GM19193 (cell line): ENCODE results near the gene CTDNEP1.

ENCODE experiments used
- POLR2A ChIP-seq: IDR thresholded peaks from 4 replicates; pipeline ENCODE4 v1.6.1; 2011; ENCODE audit not compliant: insufficient read depth, insufficient read length; ENCODE audit errors: extremely low read depth

CTDNEP1 gene

DNA sequence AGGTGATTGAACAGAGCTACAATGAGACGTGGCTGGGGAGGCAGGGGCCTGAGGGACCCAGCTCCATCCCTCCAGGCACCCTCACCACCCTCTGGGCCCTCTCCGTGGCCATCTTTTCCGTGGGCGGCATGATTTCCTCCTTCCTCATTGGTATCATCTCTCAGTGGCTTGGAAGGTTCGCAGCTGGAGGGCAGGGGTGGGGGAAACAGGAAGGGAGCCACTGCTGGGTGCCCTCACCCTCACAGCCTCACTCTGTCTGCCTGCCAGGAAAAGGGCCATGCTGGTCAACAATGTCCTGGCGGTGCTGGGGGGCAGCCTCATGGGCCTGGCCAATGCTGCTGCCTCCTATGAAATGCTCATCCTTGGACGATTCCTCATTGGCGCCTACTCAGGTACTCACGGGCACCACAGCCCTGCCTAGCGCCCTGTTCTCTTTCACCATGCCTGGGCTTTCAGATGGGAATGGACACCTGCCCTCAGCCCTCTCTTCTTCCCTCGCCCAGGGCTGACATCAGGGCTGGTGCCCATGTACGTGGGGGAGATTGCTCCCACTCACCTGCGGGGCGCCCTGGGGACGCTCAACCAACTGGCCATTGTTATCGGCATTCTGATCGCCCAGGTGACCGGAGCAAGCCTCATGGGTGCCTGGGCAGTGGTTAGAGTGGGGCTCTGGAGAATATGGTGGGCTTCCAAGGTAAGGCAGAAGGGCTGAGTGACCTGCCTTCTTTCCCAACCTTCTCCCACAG lies 32.1 kb upstream of the CTDNEP1 start:
- no peak for TF ChIP-seq POLR2A

DNA sequence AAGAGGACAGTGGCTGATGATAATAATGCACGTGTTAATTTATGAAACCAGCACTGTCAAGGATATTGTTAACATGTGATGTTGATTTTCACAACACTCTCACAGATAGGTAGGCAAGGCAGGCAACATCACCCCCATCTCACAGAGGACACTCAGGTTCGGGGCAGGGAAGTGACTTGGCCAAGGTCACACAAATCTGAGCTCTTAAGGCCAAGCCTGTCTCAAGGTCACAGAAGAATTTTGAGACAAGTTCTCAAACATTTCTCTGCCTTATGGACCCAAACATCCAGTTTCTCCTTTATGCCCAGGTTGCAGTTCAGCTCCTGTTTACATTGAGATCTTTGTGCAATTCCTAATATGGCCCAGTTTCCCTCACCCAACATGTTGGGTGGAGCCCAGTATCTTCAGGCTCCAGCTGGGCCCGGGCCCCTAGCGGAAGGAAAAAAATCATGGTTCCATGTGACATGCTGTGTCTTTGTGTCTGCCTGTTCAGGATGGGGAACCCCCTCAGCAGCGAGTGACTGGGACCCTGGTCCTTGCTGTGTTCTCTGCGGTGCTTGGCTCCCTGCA lies 31.3 kb upstream of the CTDNEP1 start:
- no peak for TF ChIP-seq POLR2A

- TF ChIP-seq POLR2A: no peak
Measured at GRCh38 chr17:7281953-7282751, 30.6 kb upstream of the CTDNEP1 start.

GRCh38 chr17:7281074-7281952 lies 29.8 kb upstream of the CTDNEP1 start, which contains the start of gene SLC2A4:
SLC2A4 (plus strand) TSS chr17:7281718; CDS start chr17:7281935, 217 bp downstream.
- peak; percentile 8 for TF ChIP-seq POLR2A

- TF ChIP-seq POLR2A: peak; percentile 7
Measured at GRCh38 chr17:7280519-7281073, 29.1 kb upstream of the CTDNEP1 start.

DNA sequence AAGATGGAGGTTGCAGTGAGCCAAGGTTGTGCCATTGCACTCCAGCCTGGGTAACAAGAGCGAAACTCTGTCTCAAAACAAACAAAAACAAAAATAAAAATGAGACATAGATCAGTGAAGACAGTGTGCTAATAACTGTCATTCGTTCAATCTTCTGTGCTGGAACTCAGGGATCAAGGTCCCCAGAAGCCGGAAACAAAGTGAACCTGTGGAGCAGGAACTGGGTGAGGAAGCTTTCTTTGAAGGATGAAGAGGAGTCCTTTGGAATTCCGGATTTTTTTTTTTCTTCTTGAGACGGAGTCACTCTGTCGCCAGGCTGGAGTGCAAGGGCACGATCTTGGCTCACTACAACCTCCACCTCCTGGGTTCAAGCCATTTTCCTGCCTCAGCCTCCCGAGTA lies 27.9 kb upstream of the CTDNEP1 start:
- no peak for TF ChIP-seq POLR2A

DNA sequence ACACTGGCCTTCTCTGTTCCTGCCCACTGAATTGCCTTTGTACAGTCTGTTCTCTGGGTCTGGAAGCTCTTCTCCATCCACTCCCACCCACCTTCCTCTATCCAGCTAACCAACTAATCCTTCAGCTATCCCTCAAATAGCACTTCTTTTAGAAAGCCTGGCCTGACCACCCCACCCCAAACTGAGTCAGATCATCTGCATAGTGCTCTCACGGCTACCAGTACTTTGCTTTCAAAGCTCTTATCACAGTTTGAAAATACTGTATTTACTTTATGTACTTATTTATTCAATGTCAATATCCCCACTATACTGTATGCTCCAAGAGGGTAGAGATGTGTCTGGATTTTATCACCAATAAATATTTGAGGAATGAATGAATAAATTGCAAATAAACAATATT lies 15.2 kb upstream of the CTDNEP1 start:
- TF ChIP-seq POLR2A: no peak

DNA sequence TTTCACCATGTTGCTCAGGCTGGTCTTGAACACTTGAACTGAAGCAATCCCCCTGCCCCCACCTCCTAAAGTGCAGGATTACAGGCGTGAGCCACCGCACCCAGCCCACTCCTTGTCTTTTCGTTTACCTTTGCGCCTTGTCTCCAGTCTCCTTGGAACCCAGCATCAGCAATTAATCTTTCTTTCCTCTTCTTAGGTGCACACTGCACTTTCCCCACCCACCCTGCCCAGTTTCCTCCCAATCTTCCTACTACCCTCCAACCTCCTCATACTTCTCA lies 12.2 kb upstream of the CTDNEP1 start:
- TF ChIP-seq POLR2A: no peak

- TF ChIP-seq POLR2A: no peak
Measured at GRCh38 chr17:7262935-7263800, 11.6 kb upstream of the CTDNEP1 start.

DNA sequence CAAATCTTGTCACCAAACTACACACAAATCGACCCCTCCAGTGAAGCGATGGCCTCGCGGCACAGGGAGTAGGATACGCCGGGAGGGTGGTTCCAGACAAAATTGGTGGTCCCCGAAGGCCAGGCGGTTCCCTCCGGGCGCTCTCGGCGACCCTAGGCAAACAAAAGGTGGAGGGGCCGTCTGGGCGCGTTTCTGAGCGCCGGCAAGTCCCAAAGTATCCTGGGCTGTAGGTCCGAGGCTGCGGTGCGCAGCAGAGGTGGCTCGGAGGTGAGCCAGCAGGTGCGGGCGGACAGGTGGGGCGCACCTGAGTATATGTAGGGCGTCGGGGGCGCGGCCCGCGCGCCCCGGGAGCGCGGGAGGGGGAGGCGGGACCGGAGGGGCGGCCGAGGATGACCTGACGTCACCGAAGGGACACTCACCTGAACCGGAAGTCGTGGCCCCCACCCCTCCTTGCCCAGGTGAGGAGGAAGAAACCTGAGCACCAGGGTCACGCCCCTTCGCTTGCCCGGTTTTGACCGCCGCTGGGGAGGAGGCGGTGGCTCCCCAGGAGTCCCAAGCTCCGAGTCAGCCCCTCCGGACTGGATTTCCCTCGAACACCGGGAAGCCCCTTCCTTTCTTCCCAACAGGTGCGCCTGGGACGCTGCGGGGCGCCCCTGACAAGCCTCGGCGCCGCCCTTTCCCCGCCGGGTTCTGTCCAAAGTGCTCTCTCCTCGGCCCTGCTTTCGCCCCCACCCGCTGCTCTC lies 10.8 kb upstream of the CTDNEP1 start, which contains the start of gene CLDN7:
Gene CLDN7, minus strand, starts transcription at position 287 of the 743 bp plus-strand sequence. CDS start 435 bp downstream, outside the sequence.
- TF ChIP-seq POLR2A: no peak

DNA sequence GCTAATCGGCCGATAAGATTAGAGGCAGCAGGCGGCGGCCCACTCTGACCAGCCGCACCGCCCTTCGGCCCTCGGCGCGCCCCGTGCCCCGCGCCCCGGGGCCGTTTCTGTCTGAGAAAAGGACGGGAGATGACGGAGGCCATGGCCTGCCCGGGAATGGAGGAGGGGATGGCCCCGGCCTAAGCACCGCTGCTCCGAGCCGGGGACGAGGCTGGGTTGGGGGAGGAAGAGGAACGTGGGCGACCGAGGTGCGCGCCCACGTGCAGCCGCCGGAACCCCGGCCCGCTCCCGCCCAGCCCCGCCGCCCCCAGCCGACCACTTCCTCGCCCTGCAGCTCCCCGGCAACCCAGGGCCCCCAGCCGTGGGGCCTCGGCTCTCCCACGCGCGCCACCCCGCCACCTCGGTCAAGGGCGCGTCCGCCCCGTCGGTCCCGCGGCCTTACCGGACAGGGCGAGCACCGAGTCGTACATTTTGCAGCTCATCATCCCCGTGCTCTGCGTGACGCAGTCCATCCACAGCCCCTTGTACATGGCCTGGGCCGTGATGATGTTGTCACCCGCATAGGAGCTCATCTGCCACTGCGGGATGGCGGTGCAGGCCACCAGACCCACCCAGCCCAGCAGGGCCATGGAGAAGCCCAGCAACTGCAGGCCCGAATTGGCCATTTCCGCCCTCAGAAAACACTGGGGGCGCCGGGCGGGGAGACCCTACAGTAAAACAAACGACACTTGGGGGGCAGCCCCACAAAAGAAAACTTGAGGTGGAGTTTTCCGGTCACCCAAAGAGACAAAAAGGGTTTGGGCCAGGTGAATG lies 10.1 kb upstream of the CTDNEP1 start:
- TF ChIP-seq POLR2A: no peak

DNA sequence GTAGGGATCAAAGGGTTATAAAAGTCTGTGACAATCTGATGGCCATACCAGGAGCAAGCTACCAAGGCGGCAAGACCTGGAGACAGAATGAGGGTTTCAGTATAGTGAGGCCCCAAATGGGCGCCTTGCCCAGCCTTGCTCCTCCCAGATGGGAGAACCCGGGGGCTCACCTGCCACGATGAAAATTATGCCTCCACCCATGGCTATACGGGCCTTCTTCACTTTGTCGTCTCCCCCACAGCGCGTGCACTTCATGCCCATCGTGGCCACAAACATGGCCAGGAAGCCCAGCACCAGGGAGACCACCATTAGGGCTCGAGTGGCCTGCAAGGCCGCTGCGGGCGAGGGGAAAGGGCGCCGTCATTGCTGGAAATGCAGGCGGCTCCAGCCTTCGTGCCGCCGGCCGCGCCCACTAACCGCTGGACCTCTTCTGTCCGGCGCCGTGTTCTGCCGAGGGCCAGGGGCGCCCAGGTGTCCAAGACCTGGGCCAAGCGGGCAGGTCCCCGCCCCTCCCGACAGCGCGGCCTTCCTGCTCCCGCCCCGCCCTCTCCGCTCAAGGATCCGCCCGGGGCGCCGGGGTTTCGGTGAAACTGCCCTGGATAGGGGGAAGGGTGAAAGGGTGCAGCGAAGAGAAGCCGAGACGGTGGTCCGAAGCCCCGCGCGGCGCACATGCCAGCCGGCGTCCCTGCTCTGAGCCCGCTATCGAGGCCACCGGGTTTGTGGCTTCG lies 9.3 kb upstream of the CTDNEP1 start:
- TF ChIP-seq POLR2A: peak; percentile 10

GRCh38 chr17:7260151-7260550 lies 8.6 kb upstream of the CTDNEP1 start:
- TF ChIP-seq POLR2A: no peak
